ENCODE measurements around the gene PLEKHM1. TPM values are rescaled to one million over a fixed set of nuclear protein-coding genes. Genes with fewer than 3 reads are reported as not detected.

Gene PLEKHM1
- polyA plus RNA-seq, 4 donors, result 10.5 to 17.0 (median 13.4) TPM

DNA sequence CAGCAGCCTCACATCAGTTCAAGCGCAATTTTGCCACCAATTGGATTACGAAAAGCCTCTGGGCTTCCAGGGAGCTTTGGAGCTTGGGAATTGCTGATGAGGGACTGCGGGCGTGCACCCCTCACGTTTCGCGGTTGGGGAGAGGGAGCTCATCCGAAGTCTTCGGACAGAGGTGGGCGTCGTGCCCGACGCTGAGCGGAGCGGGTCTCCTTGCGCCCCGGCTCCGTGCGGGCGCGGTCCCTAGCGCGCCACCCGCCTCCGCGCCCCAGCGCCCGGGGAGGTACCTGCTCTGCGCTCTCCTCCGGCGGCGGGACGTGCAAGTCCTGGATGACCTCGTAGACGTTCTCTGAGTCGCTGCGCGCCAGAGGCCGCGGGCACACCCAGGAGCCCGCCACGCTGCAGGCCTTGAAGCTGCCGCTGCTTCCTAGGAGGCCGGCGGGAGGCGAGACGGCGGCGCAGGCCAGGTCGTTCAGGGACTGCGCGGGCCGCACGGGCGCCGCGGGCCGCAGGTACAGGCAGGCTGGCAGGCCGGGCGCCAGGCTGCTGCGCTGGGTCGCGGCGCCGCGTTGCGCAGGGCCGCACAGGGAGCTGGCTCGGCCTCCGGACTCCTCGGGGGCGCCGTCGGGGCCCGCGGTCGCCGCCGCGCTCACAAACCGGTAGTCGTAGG lies 61.0 kb downstream of the PLEKHM1 start:
- no peak for DNase-seq (ENCODE audit: low read depth in 4 of 4, low spot score in 3 of 4)

DNA sequence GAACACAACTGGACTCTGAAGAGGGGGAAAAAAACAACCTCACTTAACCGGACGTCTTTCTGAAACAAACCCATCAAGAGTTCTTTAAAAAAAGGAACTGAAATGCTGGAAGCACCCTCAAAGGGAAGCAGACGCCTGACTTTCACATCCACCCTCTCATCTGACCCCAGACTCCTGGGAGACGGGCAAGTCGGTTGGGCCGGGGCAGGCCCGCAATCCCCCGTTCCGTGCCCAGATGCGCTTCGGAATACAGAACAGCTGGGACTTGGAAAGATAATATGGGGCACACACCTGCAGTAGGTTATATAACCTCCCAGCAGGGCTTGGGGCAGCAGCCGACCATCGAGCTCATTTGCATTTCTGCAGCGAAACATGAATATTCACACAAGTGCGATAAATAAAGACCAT lies 61.6 kb downstream of the PLEKHM1 start:
- DNase-seq (ENCODE audit: low read depth in 4 of 4, low spot score in 3 of 4), result no peak

DNA sequence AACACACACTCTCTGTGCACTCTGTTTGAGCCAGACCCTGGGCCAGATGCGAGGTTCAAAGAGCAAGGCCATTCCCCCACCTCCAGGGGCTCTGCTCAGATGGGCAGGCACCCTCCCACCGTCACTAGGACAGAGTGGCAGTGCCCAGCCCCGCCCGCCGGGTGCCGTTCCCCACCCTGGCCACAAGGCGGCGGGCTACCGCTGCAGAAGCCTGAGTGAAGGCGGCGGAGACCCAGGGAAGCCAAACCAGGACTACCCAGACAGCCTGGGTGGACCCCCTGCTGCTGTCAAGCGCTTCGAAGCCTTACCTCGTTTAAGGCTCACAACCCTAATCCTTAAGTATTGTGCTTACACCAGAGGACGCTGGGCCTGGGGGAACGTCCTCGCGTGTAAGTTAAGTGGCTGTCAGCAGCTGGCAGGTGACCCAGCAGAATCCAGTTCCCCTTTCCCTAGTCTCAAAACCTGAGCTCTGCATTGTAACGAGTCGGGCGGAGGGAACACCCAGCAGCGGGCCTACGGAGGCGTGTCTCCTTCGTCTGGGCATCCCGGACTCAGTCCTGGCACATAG lies 62.4 kb downstream of the PLEKHM1 start:
- DNase-seq (ENCODE audit: low read depth in 4 of 4, low spot score in 3 of 4), result no peak

DNA sequence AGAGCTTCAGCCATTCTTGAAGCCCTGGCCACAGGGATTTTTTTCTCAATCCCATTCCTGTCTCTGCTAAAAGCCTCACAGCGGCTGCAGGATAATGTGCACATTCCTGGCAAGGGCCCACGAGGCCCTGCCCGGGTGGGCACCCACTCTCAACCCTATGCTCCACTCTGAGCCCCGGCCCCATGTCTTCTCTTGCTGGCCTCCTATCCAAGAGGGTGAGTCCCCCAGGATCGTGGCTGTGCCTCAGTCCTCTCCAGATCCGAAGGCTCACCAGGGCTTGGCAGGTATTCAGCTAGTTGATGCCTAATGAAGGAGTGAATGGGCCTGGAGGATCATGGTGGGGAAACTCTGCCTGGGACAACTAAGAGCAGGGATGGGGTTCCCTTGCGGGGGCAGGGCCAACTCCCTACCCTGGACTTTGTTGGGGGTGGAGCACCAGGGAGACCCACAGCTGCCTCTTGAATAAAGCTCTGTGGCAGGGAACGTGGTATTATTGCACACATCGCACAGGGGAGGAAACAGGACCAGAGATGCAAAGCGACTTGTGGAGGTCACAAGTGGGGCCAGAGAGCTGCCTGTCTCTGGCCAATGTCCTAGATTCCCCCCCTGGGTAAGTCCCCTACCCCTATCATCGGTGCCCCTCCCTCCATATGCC lies 63.2 kb downstream of the PLEKHM1 start:
- no peak for DNase-seq (ENCODE audit: low read depth in 4 of 4, low spot score in 3 of 4)

DNA sequence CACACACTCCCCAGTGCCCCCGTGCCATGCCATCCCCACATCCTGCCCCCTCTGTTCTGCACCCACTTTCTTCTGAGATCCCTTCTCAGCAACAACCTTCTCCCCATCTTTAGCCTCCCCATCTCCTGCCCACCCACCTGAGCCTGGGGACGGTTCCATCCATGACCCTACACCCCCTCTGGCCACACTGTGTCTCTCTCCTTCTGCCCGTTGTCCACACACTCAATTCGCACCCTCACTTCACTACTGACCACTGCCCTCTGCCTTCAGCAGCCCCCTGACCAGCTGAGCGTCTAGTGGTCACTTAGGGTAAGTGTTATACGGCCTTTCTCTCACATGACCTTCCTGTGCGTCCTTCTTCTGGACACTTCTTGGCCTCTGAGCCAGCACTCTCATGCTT lies 64.0 kb downstream of the PLEKHM1 start:
- no peak for DNase-seq (ENCODE audit: low read depth in 4 of 4, low spot score in 3 of 4)

DNA sequence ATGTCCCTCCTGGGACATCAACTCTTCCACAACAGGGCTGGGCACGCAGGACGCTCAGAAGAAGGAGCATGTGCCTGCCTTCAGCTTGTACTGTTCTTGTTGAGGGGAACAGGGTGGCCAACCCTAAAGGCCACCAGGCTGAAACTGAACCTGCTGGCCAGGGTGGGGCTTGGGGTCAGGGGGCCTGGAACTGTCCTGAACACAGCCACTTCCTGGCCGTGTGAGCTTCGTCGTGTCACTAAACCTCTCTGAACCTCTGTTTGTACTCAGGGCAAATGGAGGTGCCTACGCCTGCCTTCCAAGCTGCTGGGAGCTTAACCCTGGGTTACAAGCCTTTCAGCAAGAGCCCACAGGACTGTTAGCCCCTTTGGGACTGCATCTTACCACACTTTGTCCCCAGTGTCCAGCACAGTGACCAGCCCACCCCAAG lies 64.5 kb downstream of the PLEKHM1 start:
- DNase-seq (ENCODE audit: low read depth in 4 of 4, low spot score in 3 of 4), result no peak

DNA sequence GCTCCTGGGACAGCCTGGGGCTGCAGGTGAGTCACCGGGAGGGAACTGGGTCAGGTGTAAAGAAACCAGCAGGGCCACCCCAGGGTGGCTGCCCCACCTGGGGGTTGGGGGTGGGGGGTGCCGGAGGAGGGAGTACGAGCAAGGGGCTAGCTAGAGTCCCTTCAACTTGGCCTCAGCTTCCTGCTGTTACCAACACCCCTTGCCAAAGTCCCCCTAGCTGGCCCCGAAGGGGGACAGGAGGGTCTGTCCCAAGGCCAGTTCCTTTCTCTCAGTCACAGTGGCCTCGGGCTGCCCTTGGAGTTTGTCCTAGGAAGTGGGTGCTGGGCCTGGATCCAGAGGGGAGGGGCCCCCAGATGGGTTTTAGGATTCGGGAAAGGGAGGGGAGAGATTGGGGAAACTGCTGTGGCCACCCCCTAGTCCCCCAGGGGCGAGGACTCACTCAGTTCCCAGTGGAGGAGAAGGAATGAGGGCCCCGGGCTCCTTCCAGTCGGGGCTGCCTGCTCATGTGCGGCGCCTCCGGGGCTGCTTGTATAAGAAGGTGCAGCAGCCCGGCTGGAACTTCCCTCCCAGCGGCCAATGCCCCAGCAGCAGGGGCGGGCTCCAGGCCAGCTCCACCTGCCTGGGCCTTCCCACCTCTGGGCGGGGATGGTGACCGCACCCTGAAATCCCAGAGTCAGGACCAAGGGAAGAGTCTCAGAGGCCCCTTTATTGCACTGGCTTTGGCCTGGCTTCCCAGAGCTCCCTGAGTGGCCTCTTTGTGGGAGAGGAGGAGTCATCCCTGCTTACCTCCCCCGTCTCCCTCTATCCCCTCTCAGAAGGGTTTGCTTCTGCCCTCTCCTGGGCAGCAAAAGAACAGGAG lies 65.2 kb downstream of the PLEKHM1 start:
- DNase-seq (ENCODE audit: low read depth in 4 of 4, low spot score in 3 of 4), result no peak

DNA sequence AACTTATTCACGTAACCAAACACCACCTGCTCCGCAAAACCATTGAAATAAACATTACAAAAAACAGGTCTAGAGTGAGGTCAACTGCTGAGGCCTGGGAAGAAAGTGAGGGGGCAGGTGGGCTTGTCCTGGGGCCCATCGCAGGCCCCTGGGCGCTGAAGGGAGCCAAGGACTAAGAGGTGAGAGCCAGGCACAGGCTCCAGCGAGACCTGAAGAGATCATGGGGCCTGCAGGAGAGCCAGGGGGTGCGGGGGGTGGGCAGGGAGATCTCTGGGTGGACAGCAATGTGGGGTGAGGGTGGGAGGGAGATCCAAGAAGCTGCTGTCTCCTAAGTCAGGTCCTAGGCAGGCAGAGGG lies 65.8 kb downstream of the PLEKHM1 start:
- no peak for DNase-seq (ENCODE audit: low read depth in 4 of 4, low spot score in 3 of 4)

DNA sequence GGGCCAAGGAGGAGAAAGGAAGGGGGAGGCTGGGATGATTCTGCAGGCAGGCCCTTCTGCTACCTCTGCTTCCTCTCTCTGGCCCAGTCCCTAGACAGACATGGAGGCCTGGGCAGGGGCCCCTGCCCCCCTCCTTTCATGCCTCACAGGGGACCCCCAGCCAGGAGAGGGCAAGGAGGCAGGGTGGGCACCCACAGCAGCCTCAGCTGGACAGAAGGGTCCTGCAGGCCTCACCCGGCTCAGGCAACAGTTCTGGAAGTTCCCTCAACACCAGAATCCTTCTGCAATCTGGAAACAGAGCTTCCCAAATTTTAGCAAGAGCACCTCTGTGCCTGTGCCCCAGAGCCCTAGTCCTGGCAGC lies 66.6 kb downstream of the PLEKHM1 start:
- DNase-seq (ENCODE audit: low read depth in 4 of 4, low spot score in 3 of 4), result no peak

DNA sequence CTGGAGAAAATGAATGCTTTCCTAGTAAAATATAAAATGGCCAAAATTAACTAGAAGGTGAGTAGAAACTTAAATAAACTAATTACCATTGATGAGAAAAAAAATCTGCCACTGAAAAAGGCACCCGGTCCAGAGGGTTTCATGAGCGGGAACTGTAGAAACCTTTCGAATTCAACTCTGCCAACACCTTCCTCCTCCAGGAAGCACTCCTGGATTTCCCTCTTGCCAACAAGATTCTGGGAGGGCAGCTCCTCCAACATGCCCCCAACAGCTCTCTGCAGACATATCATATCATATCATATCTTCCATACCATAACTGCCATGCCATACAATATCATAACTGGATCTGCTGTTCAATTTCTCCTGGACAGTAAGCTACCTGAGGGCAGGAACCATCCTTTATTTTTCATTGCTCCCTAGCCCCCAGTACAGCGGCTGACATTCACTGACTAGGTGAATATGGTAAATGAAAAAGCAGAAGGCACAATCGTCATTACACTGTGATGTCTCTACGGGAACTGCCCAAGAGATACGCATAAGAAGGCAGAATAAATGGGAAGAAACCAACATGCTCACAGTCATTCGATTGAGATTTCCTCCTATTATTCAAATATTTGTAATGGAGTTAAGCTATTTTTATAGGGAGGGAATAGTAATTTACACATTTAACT lies 67.1 kb downstream of the PLEKHM1 start:
- DNase-seq (ENCODE audit: low read depth in 4 of 4, low spot score in 3 of 4), result no peak

DNA sequence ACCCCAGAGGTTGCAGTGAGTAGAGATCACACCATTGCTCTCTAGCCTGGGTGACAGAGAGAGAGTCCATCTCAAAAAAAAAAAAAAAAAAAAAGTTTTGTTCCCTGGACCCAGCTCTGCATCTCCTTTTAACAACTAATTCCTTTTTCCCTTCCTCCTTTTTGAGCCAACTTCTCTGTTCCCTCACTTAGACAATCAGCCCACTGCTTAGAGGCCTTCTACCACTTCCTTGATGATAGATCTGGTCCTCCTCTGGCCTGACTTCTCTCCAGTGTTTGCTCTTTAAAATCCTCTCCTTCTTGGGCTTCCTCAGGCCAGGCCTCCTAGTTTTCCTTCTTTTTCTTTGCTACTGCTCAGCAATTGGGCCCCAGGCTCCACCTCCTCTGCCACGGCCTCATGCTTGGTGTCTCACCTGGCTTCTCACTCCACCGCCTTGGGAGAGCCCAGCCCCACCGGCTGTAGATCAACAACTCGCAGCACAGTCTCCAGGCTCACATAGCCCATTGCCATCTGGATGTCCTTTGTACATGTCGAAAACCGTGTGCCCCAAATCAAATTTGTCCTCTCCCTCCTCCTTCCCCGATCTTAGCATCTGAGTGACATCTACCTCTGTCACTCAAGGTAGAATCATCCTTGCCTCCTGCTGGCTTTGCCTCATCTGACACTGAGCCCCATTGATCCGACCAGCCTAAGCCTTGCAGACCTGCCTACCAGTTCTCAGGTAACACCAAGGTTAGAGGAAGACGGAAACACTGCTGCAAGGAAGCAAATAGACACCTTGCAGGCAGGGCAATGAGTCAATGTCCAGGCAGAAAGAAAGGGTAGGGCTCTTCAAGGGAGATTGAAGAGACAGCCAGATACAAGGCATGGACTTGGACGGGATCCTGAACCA lies 75.3 kb downstream of the PLEKHM1 start:
- DNase-seq (ENCODE audit: low read depth in 4 of 4, low spot score in 3 of 4), result no peak

DNA sequence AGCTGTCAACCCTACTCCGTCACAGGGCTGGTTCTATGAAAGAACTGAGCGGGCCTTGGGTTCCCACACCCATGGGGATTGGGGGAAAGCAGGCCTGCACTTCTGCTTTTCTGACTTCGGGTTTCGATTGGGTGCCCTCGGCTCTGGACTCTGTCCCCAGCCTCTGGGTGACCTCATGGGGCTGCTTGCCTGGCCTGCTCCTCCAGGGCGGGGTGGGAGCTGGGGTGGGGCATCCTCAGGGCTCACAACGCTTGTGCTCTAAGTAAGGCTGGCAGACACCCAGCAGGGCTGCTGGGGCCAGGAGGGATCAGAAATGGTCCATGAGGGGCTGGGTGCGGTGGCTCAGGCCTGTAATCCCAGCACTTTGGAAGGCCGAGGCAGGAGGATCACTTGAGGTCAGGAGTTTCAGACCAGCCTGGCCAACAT lies 77.0 kb downstream of the PLEKHM1 start:
- no peak for DNase-seq (ENCODE audit: low read depth in 4 of 4, low spot score in 3 of 4)

DNA sequence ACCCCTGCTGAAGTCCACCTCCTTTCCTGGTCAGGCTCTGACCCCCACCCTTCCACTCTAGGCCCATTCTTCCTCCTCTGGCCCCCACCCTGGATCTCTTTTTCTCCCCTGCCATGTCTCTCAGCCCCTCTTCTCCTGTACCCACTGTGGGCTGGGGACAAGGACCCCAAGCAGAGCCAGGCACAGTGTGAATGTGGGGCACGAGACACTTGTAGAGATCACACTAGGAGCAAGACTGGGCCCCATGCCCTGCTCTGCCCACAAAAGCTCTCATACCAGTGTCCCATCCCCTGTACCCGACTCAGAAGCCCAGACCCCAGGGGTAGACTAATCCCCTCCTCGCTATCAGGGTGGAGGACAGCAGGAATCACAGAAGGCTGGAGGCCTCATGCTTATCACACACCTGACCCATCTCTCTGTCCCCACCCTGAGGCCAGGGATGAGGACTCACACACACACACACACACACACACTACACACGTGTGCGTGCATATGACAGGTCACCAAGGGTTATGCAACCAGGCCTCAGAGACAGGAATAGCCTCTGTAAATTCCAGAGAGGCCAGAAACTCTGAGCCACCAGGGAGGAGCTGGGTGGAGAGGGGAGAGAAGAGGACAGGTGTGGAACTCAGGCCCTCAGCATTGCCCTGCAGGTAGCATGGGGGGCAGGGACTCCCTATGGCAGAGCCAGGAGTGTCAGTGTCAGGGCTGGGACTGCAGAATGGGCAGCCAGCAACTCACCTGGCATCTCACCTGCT lies 79.0 kb downstream of the PLEKHM1 start:
- DNase-seq (ENCODE audit: low read depth in 4 of 4, low spot score in 3 of 4), result no peak

DNA sequence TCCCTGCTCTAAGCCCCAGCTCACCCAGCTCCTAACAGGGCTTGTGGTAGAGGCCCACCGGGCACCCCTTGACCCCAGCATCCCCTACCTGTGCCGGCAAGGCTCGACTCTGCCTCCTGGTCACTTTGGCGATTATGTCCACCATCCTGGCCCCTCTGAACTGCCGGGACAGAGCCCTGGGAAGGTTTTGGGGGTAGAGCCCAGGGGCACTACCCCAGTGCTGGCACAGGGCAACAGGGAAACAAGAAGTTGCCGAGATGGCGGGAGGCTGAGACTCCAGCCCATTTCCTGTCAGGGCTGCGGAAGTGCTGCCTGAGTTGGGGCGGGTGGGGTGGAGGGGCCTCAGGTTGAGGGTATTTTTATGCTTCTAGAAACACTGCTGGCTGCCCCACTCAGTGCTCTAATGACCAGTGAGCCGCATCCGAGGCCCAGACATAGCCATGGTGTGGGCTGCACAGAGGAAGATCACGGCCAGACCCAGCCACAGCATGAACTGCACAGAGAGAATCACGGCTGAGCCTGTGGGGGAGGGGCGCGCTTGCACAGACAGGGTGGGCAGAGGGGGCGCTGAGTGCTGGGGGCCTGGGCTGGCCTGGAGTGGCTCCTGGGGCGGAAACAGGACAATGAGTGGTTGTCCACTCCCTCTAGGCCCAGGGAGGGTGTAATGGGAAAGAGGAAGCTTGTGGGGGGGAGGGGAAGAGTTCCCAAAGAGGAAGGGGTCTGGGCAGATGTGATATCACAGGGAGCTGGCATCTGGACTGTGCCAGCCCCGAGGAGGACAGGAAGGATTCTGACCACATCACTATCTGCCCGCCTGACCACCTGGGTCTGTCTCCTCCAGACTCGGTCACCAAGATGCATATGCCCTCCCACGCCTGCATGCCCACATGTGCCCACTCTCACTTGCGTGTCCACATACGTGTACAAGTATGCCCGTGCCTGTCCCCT lies 80.1 kb downstream of the PLEKHM1 start:
- no peak for DNase-seq (ENCODE audit: low read depth in 4 of 4, low spot score in 3 of 4)

DNA sequence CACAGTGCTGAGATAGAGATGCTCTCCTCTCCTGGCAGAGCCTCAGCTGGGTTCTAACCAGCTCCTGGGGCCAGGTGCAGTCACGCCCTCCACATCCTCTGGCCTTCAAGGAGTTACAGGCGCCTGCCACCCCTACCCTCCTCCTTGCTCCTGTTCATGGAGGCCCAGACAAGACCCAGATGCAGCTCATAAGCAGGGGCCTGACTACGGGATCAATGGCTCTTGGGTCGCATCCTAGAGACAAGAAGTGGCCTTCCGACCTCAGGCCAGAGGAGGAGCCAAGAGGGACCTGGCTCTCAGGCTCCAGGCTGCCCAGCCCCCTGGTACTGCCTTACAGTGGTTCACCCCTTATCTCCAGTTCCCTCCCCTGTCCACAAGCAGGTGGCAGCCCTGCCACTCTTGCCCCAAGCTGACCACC lies 80.9 kb downstream of the PLEKHM1 start:
- DNase-seq (ENCODE audit: low read depth in 4 of 4, low spot score in 3 of 4), result no peak

DNA sequence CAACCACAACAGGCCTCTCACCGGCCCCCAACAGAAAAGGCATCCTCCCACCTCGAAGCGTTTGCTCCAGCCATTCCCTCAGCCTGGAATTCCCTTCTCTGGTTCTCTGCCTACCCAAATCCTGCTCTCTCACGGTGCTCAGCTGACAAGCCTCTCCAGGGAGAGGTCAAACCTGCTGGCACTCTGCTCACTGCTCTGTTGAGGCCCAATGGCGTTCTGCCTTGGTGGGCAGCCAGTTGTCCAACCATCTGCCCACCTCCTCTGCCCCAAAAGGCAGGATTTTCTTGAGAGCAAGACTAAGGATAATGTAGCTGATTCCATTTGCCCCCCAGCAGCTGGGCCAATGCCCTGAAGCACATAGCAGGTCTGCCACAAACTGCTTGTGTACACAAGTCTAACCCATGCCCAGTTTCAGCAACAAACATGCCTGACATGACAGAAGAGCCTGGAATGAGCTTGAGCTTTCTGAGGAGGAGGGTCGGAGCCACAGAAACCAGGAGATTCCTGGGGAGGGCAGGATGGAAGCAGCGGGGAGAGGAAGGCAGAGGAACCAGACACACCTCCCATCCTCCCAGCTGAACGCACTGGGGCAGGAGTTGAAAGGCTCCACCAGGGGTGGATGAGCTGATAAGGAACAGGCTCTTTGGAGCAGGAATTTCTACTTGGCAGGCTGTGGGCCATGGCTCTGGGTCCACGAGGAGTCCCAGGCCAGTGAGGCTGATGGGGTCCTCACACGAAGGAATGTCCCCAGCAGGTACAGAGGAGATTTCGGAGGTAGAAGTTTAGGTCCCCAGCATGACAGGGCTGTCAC lies 81.7 kb downstream of the PLEKHM1 start:
- no peak for DNase-seq (ENCODE audit: low read depth in 4 of 4, low spot score in 3 of 4)

DNA sequence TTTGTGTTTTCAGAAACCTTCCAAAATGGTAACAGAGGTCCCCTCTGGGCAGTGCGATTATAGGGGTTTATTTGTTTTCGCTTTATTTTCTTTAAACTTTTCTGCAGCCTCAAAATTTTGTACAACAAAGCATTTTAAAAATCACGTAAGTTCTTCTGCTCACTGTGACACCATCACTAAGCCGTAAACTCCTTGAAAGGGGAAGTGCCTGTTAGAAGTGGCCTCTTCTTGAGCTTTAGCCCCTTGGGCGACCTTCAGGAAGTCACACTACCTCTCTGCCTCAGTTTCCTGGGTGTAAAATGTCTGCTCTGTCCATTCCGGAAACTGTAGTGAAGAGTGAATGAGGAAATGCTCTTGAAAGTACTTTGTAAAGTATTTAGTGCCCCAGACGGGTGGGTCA lies 84.4 kb downstream of the PLEKHM1 start:
- no peak for DNase-seq (ENCODE audit: low read depth in 4 of 4, low spot score in 3 of 4)
